SU-DHL-6 (cell line): Measurements from ENCODE around the gene ROBO2.

Experiments used
- H2AFZ ChIP-seq: fragments of 200-600 bp; sonication (generic); 2 replicates; pipeline ENCODE4 v1.6.1; 2014; ENCODE audit warnings: low read depth, mild to moderate bottlenecking, moderate library complexity, mixed read lengths, antibody characterized with exemption, low read length; ENCODE audit not compliant: severe bottlenecking
- H3F3A ChIP-seq: fragments of 200-600 bp; shearing (Covaris generic); 2 replicates; pipeline ENCODE4 v1.6.0; 2016; ENCODE audit warnings: antibody characterized with exemption, mild to moderate bottlenecking; ENCODE audit not compliant: insufficient read depth
- H3K27ac ChIP-seq: fragments of 200-600 bp; sonication (generic); 2 replicates; pipeline ENCODE4 v1.5.1; 2016; ENCODE audit warnings: low read depth, mild to moderate bottlenecking, low read length, moderate library complexity, mixed read lengths
- H3K27me3 ChIP-seq: fragments of 200-600 bp; sonication (generic), shearing (Covaris generic); 2 replicates; pipeline ENCODE4 v1.6.0; 2014; ENCODE audit warnings: mild to moderate bottlenecking, low read length
- H3K36me3 ChIP-seq: fragments of 200-600 bp; sonication (generic); 2 replicates; pipeline ENCODE4 v1.6.1; 2014; ENCODE audit warnings: mild to moderate bottlenecking, low read length, mixed read lengths
- H3K4me2 ChIP-seq: fragments of 300-600, 200-600 bp; shearing (Covaris generic), sonication (generic); 2 replicates; pipeline ENCODE4 v1.6.0; 2014; ENCODE audit warnings: low read length, low read depth, mild to moderate bottlenecking; ENCODE audit not compliant: poor library complexity, severe bottlenecking
- H3K4me3 ChIP-seq: fragments of 200-600 bp; sonication (generic); 2 replicates; pipeline ENCODE4 v1.5.1; 2014; ENCODE audit warnings: antibody characterized with exemption, low read length, mild to moderate bottlenecking, mixed read lengths; ENCODE audit not compliant: insufficient read depth, poor library complexity, severe bottlenecking
- H3K79me2 ChIP-seq: fragments of 200-600 bp; sonication (generic); 2 replicates; pipeline ENCODE4 v1.6.1; 2014; ENCODE audit warnings: mild to moderate bottlenecking, low read length, moderate library complexity; ENCODE audit not compliant: insufficient read depth
- H3K9ac ChIP-seq: fragments of 200-600 bp; sonication (generic); 2 replicates; pipeline ENCODE4 v1.7.0; 2014; ENCODE audit warnings: mild to moderate bottlenecking, low read length
- H3K9me2 ChIP-seq: fragments of 200-600 bp; sonication (generic); replicated peaks from 2 replicates; pipeline ENCODE4 v1.6.1; 2014; ENCODE audit warnings: low read length; ENCODE audit not compliant: insufficient read depth
- H3K9me3 ChIP-seq: fragments of 200-600 bp; sonication (generic); 2 replicates; pipeline ENCODE4 v1.6.1; 2014; ENCODE audit warnings: low read length, mixed read lengths; ENCODE audit not compliant: insufficient read depth
- H4K20me1 ChIP-seq: fragments of 200-600 bp; sonication (generic); 2 replicates; pipeline ENCODE4 v1.6.1; 2014; ENCODE audit warnings: low read depth, mild to moderate bottlenecking, antibody characterized with exemption, low read length, moderate library complexity, mixed read lengths
- CTCF ChIP-seq: fragments of 200-600 bp; sonication (generic); IDR thresholded peaks from one replicate; pipeline ENCODE4 v1.5.1; 2017; ENCODE audit warnings: antibody characterized with exemption, mild to moderate bottlenecking, low read length, moderate library complexity; ENCODE audit not compliant: insufficient read depth, poor library complexity, severe bottlenecking
- EZH2phosphoT487 ChIP-seq: fragments of 200-600 bp; sonication (generic), shearing (Covaris generic); conservative IDR thresholded peaks from 2 replicates; pipeline ENCODE4 v1.6.1; 2018; ENCODE audit warnings: mild to moderate bottlenecking, antibody characterized with exemption, low read length, moderate library complexity, mixed read lengths

Gene ROBO2

GRCh38 chr3:77466562-77467115 lies 426.7 kb downstream of the ROBO2 start:
- no peaks in the 10 kb centered on the region for H3K36me3 ChIP-seq
- no peak for TF ChIP-seq EZH2phosphoT487
- no peak for TF ChIP-seq CTCF
- H3K9ac ChIP-seq: no peak overlapping the region
- H3K4me2 ChIP-seq: no peak overlapping the region
- H3K9me2 ChIP-seq: no peaks in the 10 kb centered on the region
- no peak overlapping the region for H2AFZ ChIP-seq
- H3K27ac ChIP-seq: no peak overlapping the region
- no peaks in the 10 kb centered on the region for H3F3A ChIP-seq
- no peak overlapping the region for H3K4me3 ChIP-seq
- no peaks in the 10 kb centered on the region for H4K20me1 ChIP-seq
- no peaks in the 10 kb centered on the region for H3K27me3 ChIP-seq
- no peaks in the 10 kb centered on the region for H3K9me3 ChIP-seq
- no peaks in the 10 kb centered on the region for H3K79me2 ChIP-seq

- H3K4me3 ChIP-seq: no peak overlapping the region
- H2AFZ ChIP-seq: no peak overlapping the region
- no peaks in the 10 kb centered on the region for H3K9me3 ChIP-seq
Measured at GRCh38 chr3:77467702-77468625, 428.1 kb downstream of the ROBO2 start.

GRCh38 chr3:77468626-77469020 lies 428.7 kb downstream of the ROBO2 start:
- no peak for TF ChIP-seq EZH2phosphoT487
- TF ChIP-seq CTCF: no peak
- Histone ChIP-seq H3K27me3 (no peaks in the 10 kb centered on the region), H3K9me3 (no peaks in the 10 kb centered on the region), H3K9me2 (no peaks in the 10 kb centered on the region), H3K4me3 (no peak overlapping the region), H3K9ac (no peak overlapping the region), H3K27ac (no peak overlapping the region), H3F3A (no peaks in the 10 kb centered on the region), H3K4me2 (no peak overlapping the region), H3K79me2 (no peaks in the 10 kb centered on the region), H2AFZ (no peak overlapping the region), H3K36me3 (no peaks in the 10 kb centered on the region), H4K20me1 (no peaks in the 10 kb centered on the region)

More at GRCh38 chr3:77467702-77468625, 428.1 kb downstream of the ROBO2 start:
- no peak for TF ChIP-seq EZH2phosphoT487
- TF ChIP-seq CTCF: no peak
- Histone ChIP-seq H3K27me3 (no peaks in the 10 kb centered on the region), H4K20me1 (no peaks in the 10 kb centered on the region), H3K27ac (no peak overlapping the region), H3K4me2 (no peak overlapping the region), H3K9ac (no peak overlapping the region), H3K36me3 (no peaks in the 10 kb centered on the region), H3K9me2 (no peaks in the 10 kb centered on the region), H3K79me2 (no peaks in the 10 kb centered on the region), H3F3A (no peaks in the 10 kb centered on the region)
